RWPE2 (cell line): Measurements from ENCODE around the gene BRCA2.

Source experiments
- ATAC-seq: fragments of 200-7000 bp; cut with Tn5 transposase; 3 replicates; pipeline ENCODE4 v1.9.1; 2021; ENCODE audit warnings: low read depth
- DNase-seq: peaks from one replicate; pipeline ENCODE4 v3.0.0-alpha.2; 2020; ENCODE audit warnings: low spot score
- H3K27ac ChIP-seq: fragments of 450-650 bp; 2 replicates; pipeline ENCODE4 v1.5.1; 2017; ENCODE audit warnings: mild to moderate bottlenecking; ENCODE audit not compliant: poor library complexity, severe bottlenecking
- H3K27me3 ChIP-seq: fragments of 250-450 bp; sonication (Bioruptor Pico); 2 replicates; pipeline ENCODE4 v1.5.1; 2021; ENCODE audit warnings: mild to moderate bottlenecking, moderate library complexity; ENCODE audit not compliant: insufficient read depth, poor library complexity, severe bottlenecking
- H3K36me3 ChIP-seq: fragments of 250-450 bp; sonication (Bioruptor Pico); 2 replicates; pipeline ENCODE4 v1.5.1; 2020; ENCODE audit warnings: low read depth, mild to moderate bottlenecking, moderate library complexity
- H3K4me1 ChIP-seq: fragments of 250-450 bp; sonication (Bioruptor Pico); 2 replicates; pipeline ENCODE4 v1.5.1; 2021; ENCODE audit warnings: mild to moderate bottlenecking, moderate library complexity; ENCODE audit not compliant: insufficient read depth, poor library complexity, severe bottlenecking
- H3K4me3 ChIP-seq: fragments of 250-450 bp; sonication (Bioruptor Pico); 2 replicates; pipeline ENCODE4 v1.5.1; 2021; ENCODE audit warnings: mild to moderate bottlenecking, moderate library complexity; ENCODE audit not compliant: severe bottlenecking
- H3K9me3 ChIP-seq: fragments of 250-450 bp; sonication (Bioruptor Pico); 2 replicates; pipeline ENCODE4 v1.5.1; 2021; ENCODE audit warnings: mild to moderate bottlenecking, moderate library complexity; ENCODE audit not compliant: severe bottlenecking
- CTCF ChIP-seq: fragments of 450-650 bp; IDR thresholded peaks from one replicate; pipeline ENCODE4 v1.5.1; 2017; ENCODE audit warnings: mild to moderate bottlenecking, moderate library complexity; ENCODE audit not compliant: poor library complexity, severe bottlenecking

The BRCA2 gene

GRCh38 chr13:32300406-32300805 lies 14.9 kb upstream of the BRCA2 start:
- no peak for ATAC-seq
- Histone ChIP-seq H3K27ac (no peak overlapping the region), H3K27me3 (no peaks in the 10 kb centered on the region), H3K4me3 (no peak overlapping the region), H3K36me3 (no peaks in the 10 kb centered on the region), H3K4me1 (no peaks in the 10 kb centered on the region), H3K9me3 (no peaks in the 10 kb centered on the region)
- no peak for DNase-seq
- no peak for TF ChIP-seq CTCF

- Histone ChIP-seq H3K36me3 (no peaks in the 10 kb centered on the region), H3K9me3 (no peaks in the 10 kb centered on the region), H3K27ac (no peak overlapping the region), H3K4me1 (no peaks in the 10 kb centered on the region), H3K4me3 (no peak overlapping the region), H3K27me3 (no peaks in the 10 kb centered on the region)
- DNase-seq (no peak), ATAC-seq (no peak)
- no peak for TF ChIP-seq CTCF
Observed at GRCh38 chr13:32300920-32301319, 14.4 kb upstream of the BRCA2 start.

- TF ChIP-seq CTCF, result no peak
- H3K36me3 ChIP-seq, result no peaks in the 10 kb centered on the region
- no peaks in the 10 kb centered on the region for H3K4me1 ChIP-seq
- no peaks in the 10 kb centered on the region for H3K27me3 ChIP-seq
- no peak for DNase-seq
- peaks cover 2% of the 10 kb centered on the region for H3K9me3 ChIP-seq
- H3K27ac ChIP-seq, result no peak overlapping the region
- ATAC-seq, result no peak
- no peak overlapping the region for H3K4me3 ChIP-seq
Observed at GRCh38 chr13:32302461-32302860, 12.8 kb upstream of the BRCA2 start.

- no peak for TF ChIP-seq CTCF
- ATAC-seq (no peak), DNase-seq (no peak)
- Histone ChIP-seq H3K36me3 (no peaks in the 10 kb centered on the region), H3K4me1 (no peaks in the 10 kb centered on the region), H3K4me3 (no peak overlapping the region), H3K27me3 (no peaks in the 10 kb centered on the region), H3K27ac (no peak overlapping the region), H3K9me3 (peaks cover 2% of the 10 kb centered on the region)
Observed at GRCh38 chr13:32305646-32306045, 9.7 kb upstream of the BRCA2 start.

- Histone ChIP-seq H3K4me3 (no peak overlapping the region), H3K9me3 (peaks cover 2% of the 10 kb centered on the region), H3K27me3 (no peaks in the 10 kb centered on the region), H3K4me1 (no peaks in the 10 kb centered on the region), H3K27ac (no peak overlapping the region), H3K36me3 (no peaks in the 10 kb centered on the region)
- DNase-seq, result no peak
- TF ChIP-seq CTCF, result no peak
- peak; percentile 12; the same call in 1 of the 3 replicates for ATAC-seq
Observed at GRCh38 chr13:32309312-32310133, 5.8 kb upstream of the BRCA2 start.
